NCI-H1417 (cell line): ENCODE data around the gene CACNA1I.

Experiments used
- DNase-seq, 3 experiments: peaks; one replicate each; lab custom pipeline; 2025; lab: John Stamatoyannopoulos, UW

The CACNA1I gene

DNA sequence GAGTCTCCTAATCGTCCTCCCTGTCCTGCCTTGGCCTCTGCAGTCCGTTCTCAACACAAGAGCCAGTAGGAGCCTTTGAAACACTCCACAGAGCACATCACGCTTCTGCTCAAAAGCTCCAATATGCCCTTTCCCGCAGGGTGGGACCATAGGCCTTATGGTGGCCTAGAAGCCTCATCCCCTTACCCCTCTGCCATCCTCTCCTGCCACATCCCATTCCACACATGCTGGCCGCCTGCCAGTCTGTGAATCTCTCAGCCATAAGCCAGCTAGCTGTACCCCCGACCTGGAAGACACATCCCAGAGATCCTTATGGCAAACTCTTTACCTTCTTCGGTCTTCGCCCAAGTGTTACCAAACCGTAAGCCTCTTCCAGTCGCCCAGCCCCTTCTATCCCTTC, 165.2 kb downstream of the CACNA1I start:
- no peak for DNase-seq

DNA sequence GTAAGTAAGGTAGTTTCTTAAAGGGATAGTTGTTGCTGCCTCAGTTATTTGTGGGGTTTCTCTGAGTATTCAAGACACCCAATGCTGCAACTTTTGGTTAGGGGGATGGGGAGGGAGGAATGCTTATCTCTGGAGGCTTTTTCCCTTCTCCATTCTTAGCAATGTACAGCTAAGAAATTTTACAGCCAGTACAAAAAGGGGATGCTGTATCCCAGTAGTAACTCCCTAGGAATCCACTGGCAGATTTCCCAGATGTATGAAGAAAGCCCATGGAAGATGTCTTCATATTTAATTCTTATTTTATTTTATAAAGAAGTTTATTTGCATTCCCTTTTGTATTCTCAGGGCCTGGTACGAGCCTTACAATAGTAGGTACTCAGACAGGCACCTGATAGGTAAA, 168.2 kb downstream of the CACNA1I start:
- no peak for DNase-seq
